ENCODE results near the gene APBB2.
A peak's percentile ranks its signal among the peaks of the same experiment; 100 is the strongest.

The APBB2 gene

GRCh38 chr4:41098093-41099048 lies 116.0 kb downstream of the APBB2 start:
- H3K9me3 Mint-ChIP-seq = no peaks in the 10 kb centered on the region
- DNase-seq = no peak
- H3K4me3 Mint-ChIP-seq = no peak overlapping the region
- ATAC-seq = no peak
- H3K27me3 Mint-ChIP-seq = peaks cover 9% of the 10 kb centered on the region
- H3K27ac Mint-ChIP-seq = no peak overlapping the region
- H3K4me1 Mint-ChIP-seq = no peaks in the 10 kb centered on the region

- H3K4me3 Mint-ChIP-seq = no peak overlapping the region
- H3K4me1 Mint-ChIP-seq = no peaks in the 10 kb centered on the region
- no peaks in the 10 kb centered on the region for H3K9me3 Mint-ChIP-seq
- ATAC-seq = no peak
- DNase-seq = no peak
- peaks cover 9% of the 10 kb centered on the region for H3K27me3 Mint-ChIP-seq
- H3K27ac Mint-ChIP-seq = no peak overlapping the region
Observed at GRCh38 chr4:41095973-41096372, 118.4 kb downstream of the APBB2 start.

DNA sequence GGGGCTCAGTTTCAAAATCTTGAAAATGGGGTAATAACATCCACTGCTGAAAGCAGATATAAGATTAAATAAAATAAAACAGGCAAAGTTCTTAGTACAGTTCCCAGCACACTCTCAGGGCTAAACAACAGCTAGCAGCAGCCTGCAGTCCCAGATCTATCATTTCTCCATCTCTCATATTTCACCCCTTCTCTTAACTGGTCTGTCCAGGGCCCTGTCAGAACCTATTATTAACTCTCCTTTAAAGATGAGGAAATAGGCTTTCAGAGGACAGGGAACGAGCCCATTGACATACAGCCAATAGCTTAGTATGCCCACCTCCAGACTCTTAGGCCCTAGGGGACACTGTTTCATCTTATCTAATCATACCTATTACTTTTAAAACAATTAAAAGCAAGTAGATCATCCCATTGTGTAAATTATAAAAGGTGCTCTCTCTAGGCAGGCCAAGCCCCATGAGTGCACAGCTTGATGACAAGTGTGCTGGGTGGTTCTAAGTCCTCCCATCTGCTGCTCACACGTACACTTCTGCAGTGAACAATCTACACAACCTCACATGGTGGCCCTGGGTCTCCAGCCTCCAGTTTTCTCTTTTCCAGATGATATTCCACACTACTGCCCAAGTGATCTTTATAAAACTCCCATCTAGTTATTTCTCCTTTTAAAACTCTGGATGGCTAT lies 119.0 kb downstream of the APBB2 start:
- Mint-ChIP-seq H3K4me3 (no peak overlapping the region), H3K9me3 (no peaks in the 10 kb centered on the region), H3K27me3 (peaks cover 9% of the 10 kb centered on the region), H3K27ac (peak overlapping the region in 1 of 2 donors; percentile 9), H3K4me1 (no peaks in the 10 kb centered on the region)
- ATAC-seq (no peak), DNase-seq (no peak)

DNA sequence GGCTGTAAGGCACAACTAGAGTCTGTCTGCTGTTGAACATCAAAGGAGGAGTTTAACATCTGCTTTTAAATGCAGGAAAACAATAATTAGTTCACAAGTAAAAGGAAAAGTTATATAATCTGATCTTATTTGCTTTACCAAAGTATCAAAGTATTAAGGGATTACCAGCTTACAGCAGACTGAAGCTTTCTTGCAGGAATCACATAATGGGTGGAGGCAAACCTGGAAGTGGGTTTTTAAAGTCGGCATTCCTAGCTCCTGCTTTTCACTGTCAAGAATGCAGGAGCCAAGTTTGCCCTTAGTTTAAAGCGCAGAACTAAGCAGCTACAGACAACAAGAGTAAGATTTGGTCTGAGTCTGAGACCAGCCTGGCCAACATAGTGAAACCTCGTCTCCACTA lies 122.2 kb downstream of the APBB2 start:
- Mint-ChIP-seq H3K4me1 (no peaks in the 10 kb centered on the region), H3K9me3 (no peaks in the 10 kb centered on the region), H3K27ac (no peak overlapping the region), H3K4me3 (no peak overlapping the region), H3K27me3 (peaks cover 9% of the 10 kb centered on the region)
- no peak for DNase-seq
- no peak for ATAC-seq

- H3K4me3 Mint-ChIP-seq = no peak overlapping the region
- H3K9me3 Mint-ChIP-seq = peaks cover 0 to 12% of the 10 kb centered on the region in 2 donors
- H3K4me1 Mint-ChIP-seq = no peaks in the 10 kb centered on the region
- ATAC-seq (no peak), DNase-seq (no peak)
- H3K27ac Mint-ChIP-seq = no peak overlapping the region
- no peaks in the 10 kb centered on the region for H3K27me3 Mint-ChIP-seq
Observed at GRCh38 chr4:41081847-41082246, 132.5 kb downstream of the APBB2 start.

- ATAC-seq (no peak), DNase-seq (no peak)
- peaks cover 6% of the 10 kb centered on the region for H3K27me3 Mint-ChIP-seq
- H3K9me3 Mint-ChIP-seq = peaks cover 0 to 4% of the 10 kb centered on the region in 2 donors
- H3K4me1 Mint-ChIP-seq = no peaks in the 10 kb centered on the region
- H3K27ac Mint-ChIP-seq = no peak overlapping the region
- H3K4me3 Mint-ChIP-seq = no peak overlapping the region
Observed at GRCh38 chr4:41080976-41081375, 133.4 kb downstream of the APBB2 start.

- Mint-ChIP-seq H3K4me1 (no peaks in the 10 kb centered on the region), H3K4me3 (no peak overlapping the region), H3K9me3 (no peaks in the 10 kb centered on the region), H3K27ac (no peak overlapping the region), H3K27me3 (peaks cover 11% of the 10 kb centered on the region)
- no peak for DNase-seq
- ATAC-seq = no peak
Observed at GRCh38 chr4:41079881-41080560, 134.3 kb downstream of the APBB2 start.

GRCh38 chr4:41077628-41078027 lies 136.7 kb downstream of the APBB2 start:
- no peak for DNase-seq
- H3K4me1 Mint-ChIP-seq = no peaks in the 10 kb centered on the region
- H3K9me3 Mint-ChIP-seq = no peaks in the 10 kb centered on the region
- peaks cover 11% of the 10 kb centered on the region for H3K27me3 Mint-ChIP-seq
- H3K27ac Mint-ChIP-seq = no peak overlapping the region
- no peak for ATAC-seq
- no peak overlapping the region for H3K4me3 Mint-ChIP-seq

DNA sequence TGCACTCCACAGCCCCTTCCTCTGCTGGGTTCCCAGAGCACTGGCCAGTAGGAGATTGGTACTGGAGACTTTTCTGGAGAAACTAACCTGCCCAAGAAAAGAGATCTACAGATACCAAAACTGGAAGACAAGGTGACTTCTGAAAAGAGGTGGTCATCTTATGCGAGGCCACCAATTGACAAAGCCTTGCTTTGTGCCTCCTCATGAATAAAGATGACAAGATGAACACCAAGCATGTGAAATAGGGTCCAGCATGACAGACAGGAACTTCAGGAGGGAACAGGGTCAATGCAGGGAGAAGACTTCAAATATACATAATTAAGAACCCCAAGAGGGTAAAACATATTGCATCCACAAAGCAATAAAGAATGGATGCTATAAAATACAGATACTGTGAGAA lies 137.9 kb downstream of the APBB2 start:
- Mint-ChIP-seq H3K27ac (no peak overlapping the region), H3K27me3 (peaks cover 11% of the 10 kb centered on the region), H3K4me3 (no peak overlapping the region), H3K4me1 (no peaks in the 10 kb centered on the region), H3K9me3 (no peaks in the 10 kb centered on the region)
- no peak for ATAC-seq
- no peak for DNase-seq

- DNase-seq (no peak), ATAC-seq (no peak)
- H3K27ac Mint-ChIP-seq = no peak overlapping the region
- H3K4me3 Mint-ChIP-seq = no peak overlapping the region
- H3K9me3 Mint-ChIP-seq = no peaks in the 10 kb centered on the region
- no peaks in the 10 kb centered on the region for H3K4me1 Mint-ChIP-seq
- peaks cover 11% of the 10 kb centered on the region for H3K27me3 Mint-ChIP-seq
Observed at GRCh38 chr4:41074215-41074614, 140.1 kb downstream of the APBB2 start.

DNA sequence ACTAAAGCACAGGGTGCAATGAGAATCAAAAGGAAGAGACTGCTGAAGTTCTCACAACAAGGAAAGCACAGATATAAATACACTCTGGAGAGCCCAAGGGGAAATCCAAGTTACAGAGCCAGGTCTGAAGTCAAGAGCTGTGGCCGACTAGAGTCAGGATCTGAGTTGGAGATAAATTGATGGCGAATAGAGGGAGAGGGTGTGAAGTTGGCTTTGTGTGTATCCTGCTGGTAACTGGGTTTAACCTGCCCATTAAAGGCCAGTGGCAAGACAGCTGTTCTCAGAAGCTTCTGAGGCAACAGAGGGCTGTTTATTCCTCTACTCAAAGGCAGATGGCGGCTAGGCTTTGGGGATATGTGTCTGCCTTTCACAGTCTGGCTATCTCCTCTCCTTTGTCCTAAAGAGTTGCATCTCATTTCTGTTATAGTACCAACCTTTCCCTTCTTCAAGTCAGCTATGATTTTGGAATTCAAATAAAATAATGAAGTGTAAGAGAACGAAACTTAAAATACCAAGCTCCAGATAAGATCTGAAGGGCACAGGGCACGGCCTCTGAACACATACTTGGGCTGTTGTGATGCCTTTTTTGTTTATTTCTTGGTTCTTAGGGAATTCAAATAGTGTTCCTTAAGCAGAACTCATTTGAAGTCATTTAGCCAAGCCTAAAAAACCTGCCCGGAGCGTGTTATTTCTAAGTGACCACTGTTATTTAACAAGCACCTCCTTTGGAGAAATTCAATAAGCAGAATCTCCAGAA lies 142.1 kb downstream of the APBB2 start:
- H3K9me3 Mint-ChIP-seq = no peaks in the 10 kb centered on the region
- no peak for DNase-seq
- H3K4me1 Mint-ChIP-seq = no peaks in the 10 kb centered on the region
- H3K27me3 Mint-ChIP-seq = peaks cover 11% of the 10 kb centered on the region
- H3K27ac Mint-ChIP-seq = peak overlapping the region in 1 of 2 donors; percentile 24
- ATAC-seq = no peak
- no peak overlapping the region for H3K4me3 Mint-ChIP-seq

DNA sequence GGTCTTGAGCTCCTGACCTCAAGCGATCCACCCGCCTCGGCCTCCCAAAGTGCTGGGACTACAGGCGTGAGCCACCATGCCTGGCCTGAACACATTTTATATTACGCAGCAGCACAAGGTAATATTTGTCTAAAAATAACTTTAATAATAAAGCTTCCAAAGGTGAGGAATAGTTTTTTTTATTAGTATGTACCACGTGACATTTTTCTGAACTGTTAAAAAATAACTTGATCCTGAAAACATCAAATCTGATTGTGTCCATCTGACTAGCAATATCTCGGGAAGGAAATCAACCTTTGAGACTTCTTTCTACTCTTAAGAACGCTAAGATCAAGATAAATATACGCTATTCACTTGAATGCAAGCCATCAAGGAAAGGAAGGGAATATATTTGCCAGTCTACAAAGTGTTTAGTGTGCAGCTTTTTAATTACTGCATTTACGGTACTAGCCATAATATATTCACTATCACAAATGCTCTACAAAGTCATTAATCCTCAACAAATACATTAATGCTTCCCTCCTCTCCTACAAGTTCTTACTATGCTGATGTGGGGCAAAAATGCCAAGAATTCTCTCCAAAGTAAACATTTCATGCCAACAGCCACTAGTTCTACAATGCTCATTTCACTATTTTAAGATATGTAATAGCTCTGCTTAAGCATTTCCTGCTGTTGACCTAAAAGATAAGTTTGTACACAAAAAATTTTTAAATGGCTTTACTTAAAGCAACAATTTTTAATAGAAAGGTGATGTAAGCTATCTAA lies 143.6 kb downstream of the APBB2 start:
- Mint-ChIP-seq H3K4me3 (no peak overlapping the region), H3K27me3 (peaks cover 2% of the 10 kb centered on the region), H3K4me1 (no peaks in the 10 kb centered on the region), H3K27ac (no peak overlapping the region), H3K9me3 (no peaks in the 10 kb centered on the region)
- ATAC-seq (no peak), DNase-seq (no peak)

DNA sequence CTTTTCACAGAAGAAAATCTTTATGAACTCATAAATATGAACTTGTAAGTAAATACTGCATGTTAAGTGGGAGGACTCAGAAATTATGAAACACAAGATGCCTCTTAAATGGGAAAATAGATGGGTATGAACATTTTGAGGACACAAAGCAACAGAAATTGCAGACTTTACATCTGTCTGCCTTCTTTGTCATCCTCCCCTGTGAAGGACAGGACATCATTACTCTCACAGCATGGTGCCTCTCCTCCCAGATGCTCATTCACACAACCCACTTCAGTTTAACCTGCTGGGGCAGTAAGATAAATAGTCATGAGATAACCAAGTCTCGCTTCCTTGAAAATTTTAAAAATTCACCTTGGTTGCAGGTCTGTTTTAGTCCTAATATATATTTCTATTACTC lies 144.5 kb downstream of the APBB2 start:
- H3K4me1 Mint-ChIP-seq = no peaks in the 10 kb centered on the region
- no peak overlapping the region for H3K4me3 Mint-ChIP-seq
- no peaks in the 10 kb centered on the region for H3K27me3 Mint-ChIP-seq
- no peak for DNase-seq
- no peak for ATAC-seq
- H3K27ac Mint-ChIP-seq = no peak overlapping the region
- H3K9me3 Mint-ChIP-seq = no peaks in the 10 kb centered on the region

GRCh38 chr4:41069257-41069656 lies 145.1 kb downstream of the APBB2 start:
- no peak for DNase-seq
- no peak for ATAC-seq
- Mint-ChIP-seq H3K27me3 (no peaks in the 10 kb centered on the region), H3K4me3 (no peak overlapping the region), H3K27ac (no peak overlapping the region), H3K9me3 (no peaks in the 10 kb centered on the region), H3K4me1 (no peaks in the 10 kb centered on the region)

DNA sequence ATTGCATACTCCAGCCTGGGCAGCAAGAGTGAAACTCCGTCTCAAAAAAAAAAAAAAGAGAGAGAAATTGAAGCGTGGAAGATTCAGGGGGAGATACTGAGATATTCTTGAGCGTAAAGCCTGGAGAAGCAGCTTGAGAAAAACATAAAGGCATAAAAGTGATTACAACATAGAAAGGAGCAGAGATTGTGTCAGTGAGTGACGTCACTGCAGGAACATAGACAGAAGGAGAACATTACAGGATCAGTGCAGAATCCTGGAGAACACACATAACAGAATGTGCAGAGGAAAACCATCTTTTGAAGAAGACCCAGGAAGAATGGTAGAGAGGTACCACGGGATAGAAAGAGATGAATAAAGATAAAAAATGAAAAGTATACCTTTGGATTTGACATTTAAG lies 147.0 kb downstream of the APBB2 start:
- Mint-ChIP-seq H3K4me1 (no peaks in the 10 kb centered on the region), H3K4me3 (no peak overlapping the region), H3K9me3 (no peaks in the 10 kb centered on the region), H3K27ac (no peak overlapping the region), H3K27me3 (no peaks in the 10 kb centered on the region)
- DNase-seq (no peak), ATAC-seq (no peak)

All from stimulated activated naive CD8-positive, alpha-beta T cell treated with anti-CD3 and anti-CD28 coated beads, Interleukin-15, amount 100 ng/mL, for 72 hours (primary cell).